Esophagus muscularis mucosa (tissue), 4 donors: ENCODE results near the gene MRPL1.
"Not testable (repeated sequence)": the region's sequence is repeated elsewhere in the genome, so short reads cannot be mapped to it uniquely, and the experiment has no call there.

ENCODE experiments used
- EP300 ChIP-seq: sonication (generic); formaldehyde crosslinking; IDR thresholded peaks from one replicate; pipeline ENCODE4 v1.6.1; 2017; ENCODE audit warnings: antibody characterized with exemption
- POLR2A ChIP-seq: fragments of 450-650 bp; IDR thresholded peaks from one replicate; pipeline ENCODE4 v1.6.1; 2017; ENCODE audit warnings: antibody characterized with exemption, moderate library complexity, mild to moderate bottlenecking, low read depth
- TF ChIP-seq, protein P1 (sequence below), 3 experiments: fragments of 200-600 bp in 2 of 3; fragments of 450-650 bp in 1 of 3; sonication (generic) in 2 of 3; IDR thresholded peaks; one replicate each; pipeline ENCODE4 v1.5.1; 2017 to 2019; ENCODE audit warnings: antibody characterized with exemption in 3 of 3, mild to moderate bottlenecking in 2 of 3, moderate library complexity in 1 of 3

DNA sequence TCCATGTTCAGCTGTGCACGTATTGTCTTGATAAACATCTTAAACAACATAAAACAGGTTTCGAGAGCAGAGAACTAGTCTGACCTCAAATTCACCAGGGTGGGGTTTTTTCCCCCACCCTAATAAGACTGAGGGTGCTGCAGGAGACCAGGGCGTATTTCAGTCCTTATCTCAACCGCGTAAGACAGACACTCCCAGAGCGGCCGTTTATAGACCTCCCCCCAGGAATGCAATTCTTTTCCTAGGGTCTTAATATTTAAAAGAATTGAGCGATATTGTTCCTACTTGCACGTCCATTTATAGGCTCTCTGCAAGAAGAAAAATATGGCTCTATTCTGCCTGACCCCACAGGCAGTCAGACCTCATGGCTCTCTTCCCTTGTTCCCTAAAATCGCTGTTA lies 83.3 kb downstream of the MRPL1 start:
- TF ChIP-seq POLR2A, EP300: not testable (repeated sequence)
- TF ChIP-seq, protein P1, sequence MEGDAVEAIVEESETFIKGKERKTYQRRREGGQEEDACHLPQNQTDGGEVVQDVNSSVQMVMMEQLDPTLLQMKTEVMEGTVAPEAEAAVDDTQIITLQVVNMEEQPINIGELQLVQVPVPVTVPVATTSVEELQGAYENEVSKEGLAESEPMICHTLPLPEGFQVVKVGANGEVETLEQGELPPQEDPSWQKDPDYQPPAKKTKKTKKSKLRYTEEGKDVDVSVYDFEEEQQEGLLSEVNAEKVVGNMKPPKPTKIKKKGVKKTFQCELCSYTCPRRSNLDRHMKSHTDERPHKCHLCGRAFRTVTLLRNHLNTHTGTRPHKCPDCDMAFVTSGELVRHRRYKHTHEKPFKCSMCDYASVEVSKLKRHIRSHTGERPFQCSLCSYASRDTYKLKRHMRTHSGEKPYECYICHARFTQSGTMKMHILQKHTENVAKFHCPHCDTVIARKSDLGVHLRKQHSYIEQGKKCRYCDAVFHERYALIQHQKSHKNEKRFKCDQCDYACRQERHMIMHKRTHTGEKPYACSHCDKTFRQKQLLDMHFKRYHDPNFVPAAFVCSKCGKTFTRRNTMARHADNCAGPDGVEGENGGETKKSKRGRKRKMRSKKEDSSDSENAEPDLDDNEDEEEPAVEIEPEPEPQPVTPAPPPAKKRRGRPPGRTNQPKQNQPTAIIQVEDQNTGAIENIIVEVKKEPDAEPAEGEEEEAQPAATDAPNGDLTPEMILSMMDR (IDR thresholded peaks at IDR 0.05): not testable (repeated sequence)
